OCI-LY3 (cell line): ENCODE measurements around the gene OR5C1.
"Not testable (repeated sequence)": the region's sequence is repeated elsewhere in the genome, so short reads cannot be mapped to it uniquely, and the experiment has no call there.

Experiments
- H2AFZ ChIP-seq: fragments of 200-600, 300-600 bp; shearing (Covaris generic); 2 replicates; pipeline ENCODE4 v1.6.0; 2014; ENCODE audit warnings: antibody characterized with exemption, low read depth, low read length
- H3K27ac ChIP-seq: fragments of 200-600, 300-600 bp; sonication (generic); 2 replicates; pipeline ENCODE4 v1.5.1; 2014; ENCODE audit warnings: mild to moderate bottlenecking, low read length, moderate library complexity, mixed read lengths
- H3K27me3 ChIP-seq: fragments of 200-600, 300-600 bp; sonication (generic); 2 replicates; pipeline ENCODE4 v1.6.1; 2014; ENCODE audit warnings: low read depth, low read length, mixed read lengths
- H3K36me3 ChIP-seq: fragments of 200-600, 300-600 bp; sonication (generic); replicated peaks from 2 replicates; pipeline ENCODE3; 2014; ENCODE audit warnings: low read depth, low read length, mixed read lengths
- H3K4me1 ChIP-seq: fragments of 300-600, 200-600 bp; sonication (generic); 2 replicates; pipeline ENCODE4 v1.6.1; 2014; ENCODE audit warnings: low read length, mixed read lengths
- H3K4me2 ChIP-seq: fragments of 200-600, 300-600 bp; sonication (generic); 2 replicates; pipeline ENCODE4 v1.6.1; 2014; ENCODE audit warnings: low read length, mixed read lengths
- H3K4me3 ChIP-seq: fragments of 300-600, 200-600 bp; sonication (generic); 2 replicates; pipeline ENCODE4 v1.5.1; 2014; ENCODE audit warnings: antibody characterized with exemption, mild to moderate bottlenecking, low read length, moderate library complexity
- H3K79me2 ChIP-seq: fragments of 300-600, 200-600 bp; shearing (Covaris generic); 2 replicates; pipeline ENCODE4 v1.6.1; 2014; ENCODE audit warnings: mild to moderate bottlenecking, low read length, mixed read lengths
- H3K9ac ChIP-seq: fragments of 300-600, 200-600 bp; shearing (Covaris generic); 2 replicates; pipeline ENCODE4 v1.6.0; 2014; ENCODE audit warnings: mild to moderate bottlenecking, low read length, moderate library complexity
- H3K9me3 ChIP-seq: fragments of 200-600, 300-600 bp; shearing (Covaris generic); 2 replicates; pipeline ENCODE4 v1.6.1; 2014; ENCODE audit warnings: low read length, mixed read lengths; ENCODE audit not compliant: insufficient read depth
- H4K20me1 ChIP-seq: fragments of 200-600, 300-600 bp; sonication (generic); 2 replicates; pipeline ENCODE4 v1.6.1; 2016; ENCODE audit warnings: low read length, mixed read lengths; ENCODE audit not compliant: insufficient read depth
- CTCF ChIP-seq: fragments of 200-600, 300-600 bp; sonication (generic); IDR thresholded peaks from 2 replicates; pipeline ENCODE4 v1.5.1; 2014; ENCODE audit warnings: antibody characterized with exemption, low read length, low read depth
- EZH2phosphoT487 ChIP-seq: fragments of 200-600 bp; shearing (Covaris generic); IDR thresholded peaks from 2 replicates; pipeline ENCODE4 v1.6.1; 2018; ENCODE audit warnings: antibody characterized with exemption, mixed run types, low read depth

The OR5C1 gene

GRCh38 chr9:122806661-122807060 is 17.9 kb downstream of the OR5C1 start:
- Histone ChIP-seq H4K20me1 (no peaks in the 10 kb centered on the region), H3K4me3 (no peak overlapping the region), H2AFZ (no peak overlapping the region), H3K9ac (no peak overlapping the region), H3K4me2 (no peak overlapping the region), H3K27me3 (no peaks in the 10 kb centered on the region), H3K27ac (no peak overlapping the region), H3K79me2 (no peaks in the 10 kb centered on the region), H3K9me3 (no peaks in the 10 kb centered on the region), H3K4me1 (no peaks in the 10 kb centered on the region), H3K36me3 (no peaks in the 10 kb centered on the region)
- no peak for TF ChIP-seq EZH2phosphoT487
- TF ChIP-seq CTCF: no peak

GRCh38 chr9:122807271-122807900 is 18.7 kb downstream of the OR5C1 start:
- TF ChIP-seq CTCF (no peak), EZH2phosphoT487 (no peak)
- Histone ChIP-seq H4K20me1 (no peaks in the 10 kb centered on the region), H3K4me1 (no peaks in the 10 kb centered on the region), H3K27me3 (no peaks in the 10 kb centered on the region), H3K36me3 (no peaks in the 10 kb centered on the region), H3K79me2 (no peaks in the 10 kb centered on the region), H3K9ac (no peak overlapping the region), H3K4me3 (no peak overlapping the region), H3K4me2 (no peak overlapping the region), H3K27ac (no peak overlapping the region), H2AFZ (no peak overlapping the region), H3K9me3 (no peaks in the 10 kb centered on the region)

- no peaks in the 10 kb centered on the region for H4K20me1 ChIP-seq
- H2AFZ ChIP-seq: no peak overlapping the region
- no peaks in the 10 kb centered on the region for H3K27me3 ChIP-seq
- no peak overlapping the region for H3K9ac ChIP-seq
- H3K36me3 ChIP-seq: no peaks in the 10 kb centered on the region
- H3K79me2 ChIP-seq: no peaks in the 10 kb centered on the region
- H3K9me3 ChIP-seq: no peaks in the 10 kb centered on the region
- H3K27ac ChIP-seq: no peak overlapping the region
- no peak overlapping the region for H3K4me2 ChIP-seq
- H3K4me1 ChIP-seq: no peaks in the 10 kb centered on the region
- no peak for TF ChIP-seq CTCF
- H3K4me3 ChIP-seq: no peak overlapping the region
Measured at GRCh38 chr9:122808141-122808540, 19.4 kb downstream of the OR5C1 start.

- not testable (repeated sequence) for H3K4me2 ChIP-seq, H3K27me3 ChIP-seq, H3K36me3 ChIP-seq, H3K4me1 ChIP-seq, H3K9ac ChIP-seq, H3K4me3 ChIP-seq, H3K27ac ChIP-seq, H4K20me1 ChIP-seq, H3K79me2 ChIP-seq, H2AFZ ChIP-seq, H3K9me3 ChIP-seq
Measured at GRCh38 chr9:122809261-122809660, 20.5 kb downstream of the OR5C1 start.
